ENCODE results near the gene CLGN. TPM values are rescaled to one million over a fixed set of nuclear protein-coding genes. Genes with fewer than 3 reads are reported as not detected.

The CLGN gene
- total and polyA plus RNA-seq, 2 of the 13 experiments (the other 11 are each of a cell fraction or from before 2014, with no cell fraction given), result 7.2 to 17.0 TPM

DNA sequence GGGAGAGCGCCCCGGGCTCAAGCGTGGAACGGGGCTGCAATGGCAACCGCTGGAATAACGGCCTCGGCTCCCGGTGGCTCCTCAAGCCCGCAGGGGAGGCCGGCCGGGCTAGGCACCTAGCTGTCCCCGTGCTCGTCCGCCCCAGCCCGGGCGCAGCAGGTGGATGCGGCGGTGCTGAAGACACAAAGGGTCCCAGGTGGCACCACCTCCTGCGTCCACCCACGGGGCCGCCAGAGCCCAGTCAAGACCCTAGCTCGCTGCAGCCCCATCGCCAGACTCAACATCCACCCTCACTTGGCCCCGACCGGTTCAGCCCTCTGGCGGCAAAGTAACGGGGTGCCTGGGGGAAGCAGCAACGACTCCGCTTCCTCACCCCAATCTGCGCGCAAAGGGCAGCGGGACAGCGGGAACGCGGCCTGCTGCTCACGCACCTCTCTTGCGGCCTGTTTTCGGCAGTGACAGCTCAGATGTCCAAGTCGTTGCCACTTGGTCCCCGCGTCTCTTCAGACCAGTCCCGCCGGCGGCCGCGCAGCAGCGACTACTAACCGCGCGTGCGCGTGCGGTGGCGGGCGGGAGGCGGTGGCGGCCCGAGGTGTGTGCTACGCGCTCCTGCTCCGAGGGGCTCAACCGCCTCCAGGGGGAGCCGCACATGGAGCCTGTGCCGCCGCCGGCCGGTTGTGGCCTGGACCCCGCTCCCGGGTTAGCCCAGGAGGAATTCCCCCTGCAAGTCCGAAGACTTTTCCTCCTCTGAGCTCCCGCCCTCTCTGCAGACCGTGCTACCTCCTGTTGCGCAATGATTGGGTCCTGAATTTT lies at the start of gene CLGN (continued):
- TF ChIP-seq, protein P1, sequence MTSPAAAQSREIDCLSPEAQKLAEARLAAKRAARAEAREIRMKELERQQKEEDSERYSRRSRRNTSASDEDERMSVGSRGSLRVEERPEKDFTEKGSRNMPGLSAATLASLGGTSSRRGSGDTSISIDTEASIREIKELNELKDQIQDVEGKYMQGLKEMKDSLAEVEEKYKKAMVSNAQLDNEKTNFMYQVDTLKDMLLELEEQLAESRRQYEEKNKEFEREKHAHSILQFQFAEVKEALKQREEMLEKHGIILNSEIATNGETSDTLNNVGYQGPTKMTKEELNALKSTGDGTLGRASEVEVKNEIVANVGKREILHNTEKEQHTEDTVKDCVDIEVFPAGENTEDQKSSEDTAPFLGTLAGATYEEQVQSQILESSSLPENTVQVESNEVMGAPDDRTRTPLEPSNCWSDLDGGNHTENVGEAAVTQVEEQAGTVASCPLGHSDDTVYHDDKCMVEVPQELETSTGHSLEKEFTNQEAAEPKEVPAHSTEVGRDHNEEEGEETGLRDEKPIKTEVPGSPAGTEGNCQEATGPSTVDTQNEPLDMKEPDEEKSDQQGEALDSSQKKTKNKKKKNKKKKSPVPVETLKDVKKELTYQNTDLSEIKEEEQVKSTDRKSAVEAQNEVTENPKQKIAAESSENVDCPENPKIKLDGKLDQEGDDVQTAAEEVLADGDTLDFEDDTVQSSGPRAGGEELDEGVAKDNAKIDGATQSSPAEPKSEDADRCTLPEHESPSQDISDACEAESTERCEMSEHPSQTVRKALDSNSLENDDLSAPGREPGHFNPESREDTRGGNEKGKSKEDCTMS (CRISPR knock-in tag; conservative IDR thresholded peaks at IDR 0.05), result no peak
- TF ChIP-seq, protein P2, sequence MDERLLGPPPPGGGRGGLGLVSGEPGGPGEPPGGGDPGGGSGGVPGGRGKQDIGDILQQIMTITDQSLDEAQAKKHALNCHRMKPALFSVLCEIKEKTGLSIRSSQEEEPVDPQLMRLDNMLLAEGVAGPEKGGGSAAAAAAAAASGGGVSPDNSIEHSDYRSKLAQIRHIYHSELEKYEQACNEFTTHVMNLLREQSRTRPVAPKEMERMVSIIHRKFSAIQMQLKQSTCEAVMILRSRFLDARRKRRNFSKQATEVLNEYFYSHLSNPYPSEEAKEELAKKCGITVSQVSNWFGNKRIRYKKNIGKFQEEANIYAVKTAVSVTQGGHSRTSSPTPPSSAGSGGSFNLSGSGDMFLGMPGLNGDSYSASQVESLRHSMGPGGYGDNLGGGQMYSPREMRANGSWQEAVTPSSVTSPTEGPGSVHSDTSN (CRISPR knock-in tag; IDR thresholded peaks at IDR 0.05), result no peak
- TF ChIP-seq SALL2 (CRISPR knock-in tag; IDR thresholded peaks at IDR 0.05) (peak; percentile 87), HOXD1 (CRISPR knock-in tag; IDR thresholded peaks at IDR 0.05) (peak; percentile 70; the same call in 1 of the 2 replicates), NONO (IDR thresholded peaks at IDR 0.05) (no peak), NONO (CRISPR knock-in tag; conservative IDR thresholded peaks at IDR 0.05) (peak; percentile 56), HNRNPLL (IDR thresholded peaks at IDR 0.05; ENCODE audit: low read depth, low read length, poor library complexity, severe bottlenecking) (peak; percentile 78), ZNF556 (CRISPR knock-in tag; IDR thresholded peaks at IDR 0.05; ENCODE audit: borderline replicate concordance) (peak; percentile 97), MYC (CRISPR knock-in tag; IDR thresholded peaks at IDR 0.05; ENCODE audit: borderline replicate concordance) (peak; percentile 72), BRCA1 (CRISPR knock-in tag; IDR thresholded peaks at IDR 0.05) (0 out of 2 replicates have a peak, but pooled peaks have one; percentile 67), ZKSCAN8 (CRISPR knock-in tag; IDR thresholded peaks at IDR 0.05; ENCODE audit: borderline replicate concordance) (no peak)
- TF ChIP-seq, protein P3, sequence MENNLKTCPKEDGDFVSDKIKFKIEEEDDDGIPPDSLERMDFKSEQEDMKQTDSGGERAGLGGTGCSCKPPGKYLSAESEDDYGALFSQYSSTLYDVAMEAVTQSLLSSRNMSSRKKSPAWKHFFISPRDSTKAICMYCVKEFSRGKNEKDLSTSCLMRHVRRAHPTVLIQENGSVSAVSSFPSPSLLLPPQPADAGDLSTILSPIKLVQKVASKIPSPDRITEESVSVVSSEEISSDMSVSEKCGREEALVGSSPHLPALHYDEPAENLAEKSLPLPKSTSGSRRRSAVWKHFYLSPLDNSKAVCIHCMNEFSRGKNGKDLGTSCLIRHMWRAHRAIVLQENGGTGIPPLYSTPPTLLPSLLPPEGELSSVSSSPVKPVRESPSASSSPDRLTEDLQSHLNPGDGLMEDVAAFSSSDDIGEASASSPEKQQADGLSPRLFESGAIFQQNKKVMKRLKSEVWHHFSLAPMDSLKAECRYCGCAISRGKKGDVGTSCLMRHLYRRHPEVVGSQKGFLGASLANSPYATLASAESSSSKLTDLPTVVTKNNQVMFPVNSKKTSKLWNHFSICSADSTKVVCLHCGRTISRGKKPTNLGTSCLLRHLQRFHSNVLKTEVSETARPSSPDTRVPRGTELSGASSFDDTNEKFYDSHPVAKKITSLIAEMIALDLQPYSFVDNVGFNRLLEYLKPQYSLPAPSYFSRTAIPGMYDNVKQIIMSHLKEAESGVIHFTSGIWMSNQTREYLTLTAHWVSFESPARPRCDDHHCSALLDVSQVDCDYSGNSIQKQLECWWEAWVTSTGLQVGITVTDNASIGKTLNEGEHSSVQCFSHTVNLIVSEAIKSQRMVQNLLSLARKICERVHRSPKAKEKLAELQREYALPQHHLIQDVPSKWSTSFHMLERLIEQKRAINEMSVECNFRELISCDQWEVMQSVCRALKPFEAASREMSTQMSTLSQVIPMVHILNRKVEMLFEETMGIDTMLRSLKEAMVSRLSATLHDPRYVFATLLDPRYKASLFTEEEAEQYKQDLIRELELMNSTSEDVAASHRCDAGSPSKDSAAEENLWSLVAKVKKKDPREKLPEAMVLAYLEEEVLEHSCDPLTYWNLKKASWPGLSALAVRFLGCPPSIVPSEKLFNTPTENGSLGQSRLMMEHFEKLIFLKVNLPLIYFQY (CRISPR knock-in tag; IDR thresholded peaks at IDR 0.05; ENCODE audit: borderline replicate concordance), result no peak
- TF ChIP-seq, protein P4, sequence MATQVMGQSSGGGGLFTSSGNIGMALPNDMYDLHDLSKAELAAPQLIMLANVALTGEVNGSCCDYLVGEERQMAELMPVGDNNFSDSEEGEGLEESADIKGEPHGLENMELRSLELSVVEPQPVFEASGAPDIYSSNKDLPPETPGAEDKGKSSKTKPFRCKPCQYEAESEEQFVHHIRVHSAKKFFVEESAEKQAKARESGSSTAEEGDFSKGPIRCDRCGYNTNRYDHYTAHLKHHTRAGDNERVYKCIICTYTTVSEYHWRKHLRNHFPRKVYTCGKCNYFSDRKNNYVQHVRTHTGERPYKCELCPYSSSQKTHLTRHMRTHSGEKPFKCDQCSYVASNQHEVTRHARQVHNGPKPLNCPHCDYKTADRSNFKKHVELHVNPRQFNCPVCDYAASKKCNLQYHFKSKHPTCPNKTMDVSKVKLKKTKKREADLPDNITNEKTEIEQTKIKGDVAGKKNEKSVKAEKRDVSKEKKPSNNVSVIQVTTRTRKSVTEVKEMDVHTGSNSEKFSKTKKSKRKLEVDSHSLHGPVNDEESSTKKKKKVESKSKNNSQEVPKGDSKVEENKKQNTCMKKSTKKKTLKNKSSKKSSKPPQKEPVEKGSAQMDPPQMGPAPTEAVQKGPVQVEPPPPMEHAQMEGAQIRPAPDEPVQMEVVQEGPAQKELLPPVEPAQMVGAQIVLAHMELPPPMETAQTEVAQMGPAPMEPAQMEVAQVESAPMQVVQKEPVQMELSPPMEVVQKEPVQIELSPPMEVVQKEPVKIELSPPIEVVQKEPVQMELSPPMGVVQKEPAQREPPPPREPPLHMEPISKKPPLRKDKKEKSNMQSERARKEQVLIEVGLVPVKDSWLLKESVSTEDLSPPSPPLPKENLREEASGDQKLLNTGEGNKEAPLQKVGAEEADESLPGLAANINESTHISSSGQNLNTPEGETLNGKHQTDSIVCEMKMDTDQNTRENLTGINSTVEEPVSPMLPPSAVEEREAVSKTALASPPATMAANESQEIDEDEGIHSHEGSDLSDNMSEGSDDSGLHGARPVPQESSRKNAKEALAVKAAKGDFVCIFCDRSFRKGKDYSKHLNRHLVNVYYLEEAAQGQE (IDR thresholded peaks at IDR 0.05; ENCODE audit: borderline replicate concordance in 1 of 2, low read depth in 1 of 2, low read length in 2 of 2), result no peak
- TF ChIP-seq, protein P5, sequence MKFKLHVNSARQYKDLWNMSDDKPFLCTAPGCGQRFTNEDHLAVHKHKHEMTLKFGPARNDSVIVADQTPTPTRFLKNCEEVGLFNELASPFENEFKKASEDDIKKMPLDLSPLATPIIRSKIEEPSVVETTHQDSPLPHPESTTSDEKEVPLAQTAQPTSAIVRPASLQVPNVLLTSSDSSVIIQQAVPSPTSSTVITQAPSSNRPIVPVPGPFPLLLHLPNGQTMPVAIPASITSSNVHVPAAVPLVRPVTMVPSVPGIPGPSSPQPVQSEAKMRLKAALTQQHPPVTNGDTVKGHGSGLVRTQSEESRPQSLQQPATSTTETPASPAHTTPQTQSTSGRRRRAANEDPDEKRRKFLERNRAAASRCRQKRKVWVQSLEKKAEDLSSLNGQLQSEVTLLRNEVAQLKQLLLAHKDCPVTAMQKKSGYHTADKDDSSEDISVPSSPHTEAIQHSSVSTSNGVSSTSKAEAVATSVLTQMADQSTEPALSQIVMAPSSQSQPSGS (CRISPR knock-in tag; IDR thresholded peaks at IDR 0.05), result no peak
